ENCODE results near the gene ZMYND8.
"Not testable (repeated sequence)": the region's sequence is repeated elsewhere in the genome, so short reads cannot be mapped to it uniquely, and the experiment has no call there.

ZMYND8 gene

GRCh38 chr20:47196091-47197081 is 160.1 kb downstream of the ZMYND8 start:
- DNase-seq: peak; percentile 40 to 48

- no peak for DNase-seq
Observed at GRCh38 chr20:47195573-47195972, 160.9 kb downstream of the ZMYND8 start.

GRCh38 chr20:47191956-47192355 is 164.5 kb downstream of the ZMYND8 start:
- DNase-seq: no peak

- DNase-seq: no peak
Observed at GRCh38 chr20:47191074-47191673, 165.3 kb downstream of the ZMYND8 start.

GRCh38 chr20:47189060-47189459 is 167.4 kb downstream of the ZMYND8 start:
- no peak for DNase-seq

- no peak for DNase-seq
Observed at GRCh38 chr20:47188540-47188939, 168.0 kb downstream of the ZMYND8 start.

- no peak for DNase-seq
Observed at GRCh38 chr20:47187450-47188195, 168.9 kb downstream of the ZMYND8 start.

GRCh38 chr20:47183367-47183766 is 173.1 kb downstream of the ZMYND8 start:
- no peak for DNase-seq

GRCh38 chr20:47181056-47181862 is 175.2 kb downstream of the ZMYND8 start:
- no peak for DNase-seq

GRCh38 chr20:47179267-47179666 is 177.2 kb downstream of the ZMYND8 start:
- no peak for DNase-seq

- DNase-seq: no peak
Observed at GRCh38 chr20:47178851-47179250, 177.6 kb downstream of the ZMYND8 start.

- no peak for DNase-seq
Observed at GRCh38 chr20:47178277-47178676, 178.2 kb downstream of the ZMYND8 start.

- DNase-seq: not testable (repeated sequence)
Observed at GRCh38 chr20:47176217-47176616, 180.3 kb downstream of the ZMYND8 start.

- DNase-seq: no peak
Observed at GRCh38 chr20:47175493-47175892, 181.0 kb downstream of the ZMYND8 start.

GRCh38 chr20:47174456-47175243 is 181.8 kb downstream of the ZMYND8 start:
- no peak for DNase-seq

- no peak for DNase-seq
Observed at GRCh38 chr20:47173596-47174216, 182.8 kb downstream of the ZMYND8 start.

- DNase-seq: no peak
Observed at GRCh38 chr20:47172579-47172978, 183.9 kb downstream of the ZMYND8 start.

- no peak for DNase-seq
Observed at GRCh38 chr20:47167846-47168245, 188.7 kb downstream of the ZMYND8 start.

GRCh38 chr20:47165376-47165865 is 191.1 kb downstream of the ZMYND8 start:
- no peak for DNase-seq

- DNase-seq: no peak
Observed at GRCh38 chr20:47164140-47164539, 192.4 kb downstream of the ZMYND8 start.

GRCh38 chr20:47161411-47161810 is 195.1 kb downstream of the ZMYND8 start:
- no peak for DNase-seq
